HG02623 (cell line): Measurements from ENCODE around the gene ANKHD1.

Experiments used
- ATAC-seq: cut with Tn5 transposase; IDR thresholded peaks from one replicate; pipeline ENCODE4 v1.9.1; 2021; ENCODE audit warnings: moderate library complexity; ENCODE audit not compliant: unreplicated experiment

The ANKHD1 gene

DNA sequence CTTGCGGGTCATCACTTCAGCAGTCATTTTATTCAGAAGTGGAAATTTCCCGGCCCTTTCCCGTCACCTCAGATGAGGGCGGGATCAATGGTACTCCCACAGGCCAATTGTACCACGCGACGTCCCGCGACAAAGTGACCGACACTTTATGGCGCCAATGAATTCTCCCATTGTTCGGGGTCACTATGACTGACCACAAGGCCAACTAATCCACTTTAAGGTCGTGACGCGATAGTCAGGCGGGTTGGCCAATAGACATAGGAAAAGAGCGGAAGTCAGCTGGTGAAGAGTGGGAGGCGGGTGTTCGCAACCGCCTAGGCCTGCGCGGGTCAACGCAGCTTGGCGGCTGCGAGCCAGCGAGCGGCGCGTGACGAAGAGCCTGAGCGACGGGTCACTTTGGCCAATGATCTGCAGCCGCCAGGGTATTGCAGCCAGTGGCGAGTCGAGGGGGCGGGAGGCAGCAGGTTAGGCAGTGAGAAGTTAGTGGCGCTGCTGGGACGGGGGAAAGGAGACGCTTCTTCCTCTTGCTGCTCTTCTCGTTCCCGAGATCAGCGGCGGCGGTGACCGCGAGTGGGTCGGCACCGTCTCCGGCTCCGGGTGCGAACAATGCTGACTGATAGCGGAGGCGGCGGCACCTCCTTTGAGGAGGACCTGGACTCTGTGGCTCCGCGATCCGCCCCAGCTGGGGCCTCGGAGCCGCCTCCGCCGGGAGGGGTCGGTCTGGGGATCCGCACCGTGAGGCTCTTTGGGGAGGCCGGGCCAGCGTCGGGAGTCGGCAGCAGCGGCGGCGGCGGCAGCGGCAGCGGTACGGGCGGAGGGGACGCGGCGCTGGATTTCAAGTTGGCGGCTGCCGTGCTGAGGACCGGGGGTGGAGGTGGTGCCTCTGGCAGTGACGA lies at the start of gene ANKHD1:
Gene ANKHD1 (plus strand): TSS at position 472 of the 896 bp plus-strand sequence. CDS start 135 bp downstream, at position 607.
- ATAC-seq = peak; percentile 82

GRCh38 chr5:140355546-140355945 lies 46.1 kb upstream of the ANKHD1 start:
- no peak for ATAC-seq

DNA sequence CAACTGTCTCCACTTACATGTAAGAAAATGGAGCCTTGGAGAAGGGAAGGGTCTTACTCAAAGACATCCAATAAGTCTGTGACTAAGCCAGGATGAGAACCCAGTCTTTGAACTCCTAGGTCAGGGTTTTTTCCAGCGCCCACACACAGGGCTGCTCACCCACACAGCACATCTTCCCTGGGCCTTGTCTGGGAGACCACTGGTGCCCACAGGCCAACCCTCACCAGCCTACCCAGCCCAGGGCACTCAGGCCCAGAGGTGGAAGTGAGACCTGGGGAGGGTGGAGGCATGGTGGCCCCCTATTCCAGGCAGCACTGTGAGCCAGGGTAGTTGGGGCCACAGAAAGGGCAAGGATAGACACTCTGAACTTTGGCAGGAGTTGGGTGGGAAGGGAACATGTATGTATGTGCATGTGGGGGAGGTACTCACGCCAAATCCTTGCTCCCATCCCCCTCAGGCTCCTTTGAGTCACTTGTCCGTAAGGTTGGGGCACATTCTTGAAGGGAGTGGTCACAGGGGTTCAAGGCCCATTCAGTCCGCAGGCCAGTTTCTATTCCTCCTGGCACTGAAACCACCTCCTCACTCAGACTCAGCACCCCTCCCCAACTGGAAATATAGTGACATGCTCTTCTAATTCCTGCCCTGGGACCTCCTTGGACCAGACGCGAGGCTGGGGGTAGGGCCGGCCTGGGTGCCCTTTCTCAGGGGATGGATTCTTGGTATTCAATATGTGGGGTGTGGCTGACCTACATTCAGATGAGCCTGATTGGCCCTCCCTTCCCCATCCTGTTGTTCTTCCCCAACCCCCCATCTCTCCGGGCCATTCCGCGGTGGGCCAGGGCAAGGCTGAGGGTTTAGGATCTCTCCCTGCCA lies 44.5 kb upstream of the ANKHD1 start:
- ATAC-seq = no peak

DNA sequence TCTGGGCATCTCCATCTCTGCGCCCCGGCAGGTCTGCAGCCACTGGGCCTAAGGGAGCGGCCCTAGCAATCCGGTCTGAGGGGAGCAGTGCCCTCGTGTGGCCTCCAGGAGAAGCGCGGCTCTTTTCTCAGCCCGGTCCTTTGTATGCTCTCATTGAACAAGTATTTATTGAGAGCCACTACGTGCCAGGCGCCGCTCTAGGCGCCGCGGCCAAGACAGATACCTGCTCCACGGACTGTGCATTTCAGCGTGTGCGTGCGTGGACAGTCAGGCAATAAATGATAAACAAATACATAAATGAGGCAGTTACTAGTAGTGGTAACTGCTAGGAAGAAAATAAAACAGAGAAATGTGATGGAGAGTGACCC lies 43.9 kb upstream of the ANKHD1 start:
- ATAC-seq = peak; percentile 93

- no peak for ATAC-seq
These were observed 42.8 kb upstream of the ANKHD1 start for GRCh38 chr5:140358738-140359310.

GRCh38 chr5:140360101-140360500 lies 41.5 kb upstream of the ANKHD1 start, which contains the start of gene SLC4A9:
SLC4A9 (plus strand) TSS chr5:140360194; CDS start chr5:140360237, 43 bp downstream.
- no peak for ATAC-seq

DNA sequence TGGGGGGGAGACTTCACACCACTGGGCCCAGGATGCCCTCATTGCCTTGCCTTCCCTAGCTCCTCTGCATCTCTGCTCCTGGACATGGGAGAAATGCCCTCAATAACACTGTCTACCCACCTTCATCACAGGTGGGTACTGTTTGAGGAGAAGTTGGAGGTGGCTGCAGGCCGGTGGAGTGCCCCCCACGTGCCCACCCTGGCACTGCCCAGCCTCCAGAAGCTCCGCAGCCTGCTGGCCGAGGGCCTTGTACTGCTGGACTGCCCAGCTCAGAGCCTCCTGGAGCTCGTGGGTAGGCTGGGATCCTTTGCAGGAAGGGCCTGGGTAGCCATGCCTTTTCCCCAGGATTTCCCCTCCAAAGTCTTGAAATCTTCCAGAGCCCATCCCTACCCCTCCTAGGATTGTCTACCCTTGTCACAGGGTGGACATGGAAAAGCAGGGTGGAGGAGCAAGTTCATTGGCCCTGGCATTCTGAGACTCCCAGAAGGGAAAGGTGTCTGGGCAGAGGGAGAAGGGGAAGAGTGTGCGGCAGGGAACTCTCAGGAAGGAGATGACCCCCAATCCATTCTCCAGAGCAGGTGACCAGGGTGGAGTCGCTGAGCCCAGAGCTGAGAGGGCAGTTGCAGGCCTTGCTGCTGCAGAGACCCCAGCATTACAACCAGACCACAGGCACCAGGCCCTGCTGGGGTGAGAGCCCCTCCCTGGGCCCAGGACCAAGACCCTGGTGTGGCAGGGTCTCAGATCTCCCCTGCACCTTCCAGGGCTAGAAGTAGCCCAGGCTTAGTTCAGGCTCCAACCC lies 40.8 kb upstream of the ANKHD1 start:
- ATAC-seq = no peak

DNA sequence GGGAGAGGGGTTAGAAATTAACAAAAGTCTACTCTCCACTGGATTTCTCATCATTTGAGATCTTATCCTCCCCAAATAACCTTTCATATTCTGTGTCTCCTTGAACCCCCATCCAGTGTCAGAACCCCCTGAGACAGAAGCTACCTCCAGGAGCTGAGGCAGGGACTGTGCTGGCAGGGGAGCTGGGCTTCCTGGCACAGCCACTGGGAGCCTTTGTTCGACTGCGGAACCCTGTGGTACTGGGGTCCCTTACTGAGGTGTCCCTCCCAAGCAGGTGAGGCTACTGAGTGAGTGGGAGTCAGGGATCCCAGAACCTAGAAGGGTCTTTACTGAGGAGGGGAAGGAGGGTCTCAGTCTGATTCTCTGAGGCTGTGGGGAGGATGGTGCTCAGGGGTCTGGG lies 39.7 kb upstream of the ANKHD1 start:
- no peak for ATAC-seq

GRCh38 chr5:140362311-140362710 lies 39.3 kb upstream of the ANKHD1 start:
- no peak for ATAC-seq

GRCh38 chr5:140362875-140363630 lies 38.6 kb upstream of the ANKHD1 start:
- peak; percentile 89 for ATAC-seq

DNA sequence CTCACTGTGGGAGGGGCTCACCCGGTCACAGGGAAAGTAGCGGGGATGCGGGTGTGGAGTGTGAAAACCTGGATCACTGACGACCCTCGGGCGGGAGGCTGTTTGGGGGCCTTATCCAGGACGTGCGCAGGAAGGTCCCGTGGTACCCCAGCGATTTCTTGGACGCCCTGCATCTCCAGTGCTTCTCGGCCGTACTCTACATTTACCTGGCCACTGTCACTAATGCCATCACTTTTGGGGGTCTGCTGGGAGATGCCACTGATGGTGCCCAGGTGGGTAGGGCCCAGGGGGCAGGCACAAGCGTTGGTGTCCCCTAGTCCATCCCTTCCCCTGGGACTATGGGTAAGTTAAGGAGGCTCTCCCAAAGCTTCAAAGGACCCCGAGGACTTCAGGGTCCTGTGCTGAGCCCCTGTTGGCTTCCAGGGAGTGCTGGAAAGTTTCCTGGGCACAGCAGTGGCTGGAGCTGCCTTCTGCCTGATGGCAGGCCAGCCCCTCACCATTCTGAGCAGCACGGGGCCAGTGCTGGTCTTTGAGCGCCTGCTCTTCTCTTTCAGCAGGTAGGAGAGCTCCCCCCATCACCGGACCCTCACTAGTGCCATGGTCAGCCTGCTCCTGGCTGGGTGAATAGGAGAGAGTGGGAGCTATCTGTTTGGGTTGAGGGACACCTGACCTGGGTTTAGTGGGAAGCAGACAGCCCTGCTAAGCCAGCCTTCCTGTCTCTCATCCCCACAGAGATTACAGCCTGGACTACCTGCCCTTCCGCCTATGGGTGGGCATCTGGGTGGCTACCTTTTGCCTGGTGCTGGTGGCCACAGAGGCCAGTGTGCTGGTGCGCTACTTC lies 37.8 kb upstream of the ANKHD1 start:
- ATAC-seq = no peak

GRCh38 chr5:140364472-140364765 lies 37.2 kb upstream of the ANKHD1 start:
- no peak for ATAC-seq

DNA sequence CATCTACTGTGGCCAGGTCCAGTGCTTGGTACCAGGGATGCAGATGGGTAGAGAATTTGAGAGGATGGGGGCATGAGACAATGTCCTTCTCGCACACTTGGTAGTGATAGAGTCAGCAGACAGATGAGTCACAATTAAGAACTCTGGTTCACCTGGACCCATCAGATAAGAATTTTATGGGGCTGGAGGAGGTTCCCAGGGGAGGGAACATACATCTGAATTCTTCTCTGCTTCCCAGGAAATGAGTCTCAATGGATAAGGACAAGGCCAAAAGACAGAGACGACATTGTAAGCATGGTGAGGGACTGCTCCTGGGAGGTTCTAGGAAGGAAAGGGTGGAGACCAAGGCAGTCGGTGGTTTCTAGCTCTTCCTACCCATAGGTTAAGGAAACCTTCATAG lies 36.4 kb upstream of the ANKHD1 start:
- no peak for ATAC-seq

- no peak for ATAC-seq
These were observed 35.7 kb upstream of the ANKHD1 start for GRCh38 chr5:140365941-140366340.

DNA sequence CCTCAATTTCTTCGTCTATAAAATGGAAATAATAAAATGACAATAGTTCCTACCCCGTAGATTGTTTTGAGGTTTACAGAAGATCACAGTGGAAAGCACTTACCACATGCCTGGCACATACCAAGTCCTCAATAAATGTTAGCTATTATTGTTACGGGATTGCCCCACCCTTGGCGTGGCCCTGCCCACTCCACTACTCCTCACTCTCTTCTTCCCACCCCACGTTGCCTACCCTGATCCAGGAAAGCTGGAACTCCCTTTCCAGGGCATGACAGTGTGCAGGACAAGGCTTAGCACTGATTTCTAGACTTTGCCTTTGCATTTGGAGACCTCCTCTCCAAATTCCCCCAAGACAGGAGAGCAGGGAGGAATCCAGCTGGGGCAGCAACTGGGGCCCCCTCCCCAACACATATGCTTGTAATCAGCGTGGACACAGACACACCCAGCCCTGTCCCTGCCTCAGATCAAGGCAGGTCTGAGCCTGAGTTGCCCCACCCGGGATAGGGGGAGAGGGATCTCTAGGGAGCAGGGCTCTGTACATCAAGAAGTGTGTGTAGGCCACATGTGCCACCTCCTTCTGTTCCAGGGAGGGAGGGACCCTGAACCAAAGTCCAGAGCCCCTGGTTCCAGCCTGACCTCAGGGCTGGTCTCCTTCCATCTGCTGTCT lies 34.9 kb upstream of the ANKHD1 start:
- ATAC-seq = no peak

- ATAC-seq = no peak
These were observed 34.2 kb upstream of the ANKHD1 start for GRCh38 chr5:140367256-140368013.

DNA sequence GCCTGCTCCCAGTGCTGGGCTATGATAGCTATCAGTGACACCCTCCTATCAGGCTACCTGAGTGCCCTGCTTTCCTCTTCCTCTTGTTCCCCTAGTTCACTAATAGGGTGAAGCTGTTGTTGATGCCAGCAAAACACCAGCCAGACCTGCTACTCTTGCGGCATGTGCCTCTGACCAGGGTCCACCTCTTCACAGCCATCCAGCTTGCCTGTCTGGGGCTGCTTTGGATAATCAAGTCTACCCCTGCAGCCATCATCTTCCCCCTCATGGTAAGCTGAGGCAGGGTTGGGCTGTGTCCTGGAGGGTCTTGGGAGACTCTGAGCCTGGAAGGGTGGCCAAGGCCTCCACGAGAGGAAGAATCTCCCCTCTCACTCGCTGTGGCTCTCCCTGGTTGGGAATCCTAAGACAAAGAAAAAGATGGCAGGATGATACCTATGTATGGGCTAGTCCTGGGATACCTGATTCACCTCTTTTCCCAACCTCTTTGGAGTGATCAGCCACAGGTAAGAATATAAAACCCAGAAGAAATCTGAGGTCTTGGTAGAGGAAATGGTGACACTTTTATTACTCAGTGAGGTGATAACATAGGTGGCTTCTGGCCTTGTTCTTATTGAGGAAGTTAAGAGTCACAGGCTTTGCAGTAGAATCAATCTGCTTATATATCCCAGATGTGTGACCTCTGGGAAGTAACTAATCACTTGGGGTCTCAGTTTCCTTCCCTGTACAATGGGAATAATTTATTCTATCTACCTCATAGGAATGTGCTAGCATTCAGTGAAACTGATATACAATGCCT lies 30.1 kb upstream of the ANKHD1 start:
- no peak for ATAC-seq
